GM23248 (cell line): ENCODE data around the gene GPHN.

Experiments used
- EZH2 ChIP-seq: fragments of 200-600 bp; sonication (generic); IDR thresholded peaks from 2 replicates; pipeline ENCODE4 v1.6.1; 2018; ENCODE audit warnings: antibody characterized with exemption, mild to moderate bottlenecking; ENCODE audit not compliant: insufficient read depth, poor library complexity, severe bottlenecking
- EZH2phosphoT487 ChIP-seq: fragments of 200-600 bp; sonication (generic); IDR thresholded peaks from 2 replicates; pipeline ENCODE4 v1.6.1; 2018; ENCODE audit warnings: antibody characterized with exemption, moderate library complexity, mild to moderate bottlenecking, low read depth; ENCODE audit not compliant: insufficient read depth

- TF ChIP-seq EZH2 (no peak), EZH2phosphoT487 (no peak)
Observed at GRCh38 chr14:66999978-67000377, 492.0 kb downstream of the GPHN start.
